ENCODE measurements around the gene TNFSF4.

Gene TNFSF4

GRCh38 chr1:173153503-173153902 is 53.6 kb downstream of the TNFSF4 start:
- ATAC-seq (ENCODE audit: low read depth) (no peak), DNase-seq (ENCODE audit: low spot score) (no peak)
- Histone ChIP-seq H3K9me3 (ENCODE audit: severe bottlenecking) (no peaks in the 10 kb centered on the region), H3K27ac (ENCODE audit: poor library complexity, severe bottlenecking) (no peak overlapping the region), H3K4me3 (ENCODE audit: severe bottlenecking) (no peak overlapping the region), H3K4me1 (ENCODE audit: insufficient read depth, poor library complexity, severe bottlenecking) (peaks cover 8% of the 10 kb centered on the region), H3K36me3 (ENCODE audit: low read depth) (no peaks in the 10 kb centered on the region), H3K27me3 (ENCODE audit: insufficient read depth, poor library complexity, severe bottlenecking) (no peaks in the 10 kb centered on the region)
- no peak for TF ChIP-seq CTCF (IDR thresholded peaks at IDR 0.05; ENCODE audit: poor library complexity, severe bottlenecking)

DNA sequence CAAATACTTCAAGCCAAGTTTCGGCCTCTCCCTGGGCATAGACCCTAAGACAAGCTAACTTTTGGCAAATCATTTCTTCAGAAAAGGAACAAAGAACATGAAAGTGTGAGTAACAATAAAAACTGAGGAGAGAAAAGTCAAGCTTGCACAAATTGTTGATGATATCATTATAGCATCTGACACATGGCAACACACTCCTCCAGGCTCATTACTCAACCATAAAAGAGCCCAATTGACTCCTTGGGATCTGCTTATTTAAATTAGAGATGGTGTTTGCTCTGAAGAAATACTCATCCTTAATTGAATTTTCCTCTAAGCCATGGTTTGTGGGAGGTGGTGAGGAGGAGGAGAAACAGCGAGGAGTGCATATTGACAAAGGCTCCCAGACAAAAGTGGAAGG is 54.5 kb downstream of the TNFSF4 start:
- no peak overlapping the region for H3K4me3 ChIP-seq (ENCODE audit: severe bottlenecking)
- DNase-seq (ENCODE audit: low spot score), result no peak
- H3K4me1 ChIP-seq (ENCODE audit: insufficient read depth, poor library complexity, severe bottlenecking), result peaks cover 8% of the 10 kb centered on the region
- no peaks in the 10 kb centered on the region for H3K9me3 ChIP-seq (ENCODE audit: severe bottlenecking)
- no peak overlapping the region for H3K27ac ChIP-seq (ENCODE audit: poor library complexity, severe bottlenecking)
- TF ChIP-seq CTCF (IDR thresholded peaks at IDR 0.05; ENCODE audit: poor library complexity, severe bottlenecking), result no peak
- no peaks in the 10 kb centered on the region for H3K27me3 ChIP-seq (ENCODE audit: insufficient read depth, poor library complexity, severe bottlenecking)
- ATAC-seq (ENCODE audit: low read depth), result no peak
- H3K36me3 ChIP-seq (ENCODE audit: low read depth), result no peaks in the 10 kb centered on the region

- H3K4me3 ChIP-seq (ENCODE audit: severe bottlenecking), result no peak overlapping the region
- no peak for ATAC-seq (ENCODE audit: low read depth)
- no peaks in the 10 kb centered on the region for H3K27me3 ChIP-seq (ENCODE audit: insufficient read depth, poor library complexity, severe bottlenecking)
- no peak overlapping the region for H3K27ac ChIP-seq (ENCODE audit: poor library complexity, severe bottlenecking)
- no peaks in the 10 kb centered on the region for H3K36me3 ChIP-seq (ENCODE audit: low read depth)
- H3K4me1 ChIP-seq (ENCODE audit: insufficient read depth, poor library complexity, severe bottlenecking), result peaks cover 8% of the 10 kb centered on the region
- DNase-seq (ENCODE audit: low spot score), result no peak
- no peaks in the 10 kb centered on the region for H3K9me3 ChIP-seq (ENCODE audit: severe bottlenecking)
- TF ChIP-seq CTCF (IDR thresholded peaks at IDR 0.05; ENCODE audit: poor library complexity, severe bottlenecking), result no peak
These were observed 56.3 kb downstream of the TNFSF4 start for GRCh38 chr1:173150795-173151194.

DNA sequence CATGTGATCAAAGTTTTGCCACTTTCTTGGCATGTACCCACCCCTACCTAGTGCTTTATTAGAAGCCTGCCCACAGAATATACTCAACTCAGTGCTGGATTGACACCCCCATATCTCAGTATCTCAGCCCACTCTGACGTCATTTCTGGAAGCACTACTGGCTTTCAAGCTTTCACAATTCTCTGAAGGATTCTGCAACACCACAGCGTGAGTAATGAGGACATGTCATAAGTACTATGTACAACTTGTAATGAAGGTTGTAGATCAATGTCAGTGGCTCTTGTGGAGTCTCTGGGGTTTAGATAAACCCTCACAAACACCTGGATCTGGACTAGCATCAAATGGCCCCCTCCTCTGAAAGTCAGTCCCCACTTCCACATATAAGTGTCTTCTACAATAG is 57.2 kb downstream of the TNFSF4 start:
- ATAC-seq (ENCODE audit: low read depth) (peak; percentile 94), DNase-seq (ENCODE audit: low spot score) (no peak)
- Histone ChIP-seq H3K36me3 (ENCODE audit: low read depth) (no peaks in the 10 kb centered on the region), H3K9me3 (ENCODE audit: severe bottlenecking) (no peaks in the 10 kb centered on the region), H3K27me3 (ENCODE audit: insufficient read depth, poor library complexity, severe bottlenecking) (no peaks in the 10 kb centered on the region), H3K4me3 (ENCODE audit: severe bottlenecking) (no peak overlapping the region), H3K4me1 (ENCODE audit: insufficient read depth, poor library complexity, severe bottlenecking) (peaks cover 8% of the 10 kb centered on the region), H3K27ac (ENCODE audit: poor library complexity, severe bottlenecking) (no peak overlapping the region)
- no peak for TF ChIP-seq CTCF (IDR thresholded peaks at IDR 0.05; ENCODE audit: poor library complexity, severe bottlenecking)

DNA sequence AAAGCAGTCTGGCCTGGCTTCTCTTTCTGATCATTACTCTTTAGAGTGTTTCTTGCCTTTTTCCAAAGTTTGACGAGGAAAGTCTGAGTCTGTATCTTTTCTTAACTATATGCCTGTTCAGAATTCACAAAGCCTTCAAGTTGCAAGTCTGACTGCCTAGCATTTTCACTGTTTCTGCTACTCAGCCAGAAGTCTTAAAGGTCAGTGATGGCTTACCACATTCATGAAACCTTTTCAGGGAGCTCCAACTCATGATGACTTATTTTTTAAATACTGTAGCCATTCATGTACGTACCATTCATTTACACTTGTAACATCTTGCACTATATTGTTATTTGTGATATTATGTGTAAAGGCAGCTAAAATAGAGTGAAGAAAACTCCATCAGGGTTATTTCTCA is 58.2 kb downstream of the TNFSF4 start:
- Histone ChIP-seq H3K27ac (ENCODE audit: poor library complexity, severe bottlenecking) (no peak overlapping the region), H3K9me3 (ENCODE audit: severe bottlenecking) (no peaks in the 10 kb centered on the region), H3K36me3 (ENCODE audit: low read depth) (no peaks in the 10 kb centered on the region), H3K27me3 (ENCODE audit: insufficient read depth, poor library complexity, severe bottlenecking) (no peaks in the 10 kb centered on the region), H3K4me1 (ENCODE audit: insufficient read depth, poor library complexity, severe bottlenecking) (peaks cover 8% of the 10 kb centered on the region), H3K4me3 (ENCODE audit: severe bottlenecking) (no peak overlapping the region)
- DNase-seq (ENCODE audit: low spot score) (no peak), ATAC-seq (ENCODE audit: low read depth) (no peak)
- TF ChIP-seq CTCF (IDR thresholded peaks at IDR 0.05; ENCODE audit: poor library complexity, severe bottlenecking), result no peak
